H54 (cell line): ENCODE data around the gene GALNT9.
A peak's percentile ranks its signal among the peaks of the same experiment; 100 is the strongest.
"Not testable (repeated sequence)": the region's sequence is repeated elsewhere in the genome, so short reads cannot be mapped to it uniquely, and the experiment has no call there.

Experiments
- DNase-seq: peaks from one replicate; pipeline ENCODE4 v3.0.0; 2011; ENCODE audit warnings: low spot score, mixed read lengths; ENCODE audit not compliant: insufficient read length
- FAIRE-seq: peaks from 3 replicates; lab custom pipeline; 2011; peaks lifted over from hg19 to GRCh38; lab: Jason Lieb, UNC
- POLR2A ChIP-seq: IDR thresholded peaks from 2 replicates; pipeline ENCODE4 v1.6.1; 2011; ENCODE audit warnings: low read depth, mild to moderate bottlenecking, low read length

GALNT9 gene

GRCh38 chr12:132363661-132364347, 34.4 kb upstream of the GALNT9 start:
- FAIRE-seq, result no peak
- no peak for TF ChIP-seq POLR2A
- DNase-seq, result no peak

DNA sequence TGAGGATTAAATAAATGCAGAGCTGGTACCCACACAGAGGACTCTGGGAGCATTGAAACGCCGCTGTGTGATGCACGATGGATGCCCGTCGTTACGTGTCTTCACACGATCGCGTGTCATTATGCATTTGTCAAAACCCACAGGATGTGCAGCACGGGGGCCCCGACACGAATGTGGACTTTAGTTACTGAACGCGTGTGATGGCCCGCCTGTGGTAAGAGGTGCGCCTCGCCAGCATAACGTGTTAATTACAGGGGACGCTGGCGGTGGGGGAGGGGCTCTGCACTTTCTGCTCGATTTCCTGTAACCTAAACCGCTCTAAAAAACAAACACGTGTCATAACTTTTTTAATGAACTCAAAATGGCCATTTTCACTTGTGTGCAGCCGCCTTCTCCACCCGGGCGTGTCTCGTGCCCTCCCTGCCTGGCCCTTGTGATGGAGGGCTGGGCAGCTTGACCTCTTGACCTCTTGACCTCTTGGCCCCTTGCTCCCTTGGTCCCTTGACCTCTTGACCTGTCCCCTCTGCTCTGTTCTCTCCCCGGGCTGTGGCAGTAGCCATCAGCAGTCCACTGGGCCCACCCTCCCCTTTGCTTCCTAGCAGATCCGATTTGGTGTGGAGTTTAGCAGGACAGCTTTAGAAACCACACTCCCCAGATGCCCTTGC, 33.7 kb upstream of the GALNT9 start:
- no peak for TF ChIP-seq POLR2A
- DNase-seq, result no peak

DNA sequence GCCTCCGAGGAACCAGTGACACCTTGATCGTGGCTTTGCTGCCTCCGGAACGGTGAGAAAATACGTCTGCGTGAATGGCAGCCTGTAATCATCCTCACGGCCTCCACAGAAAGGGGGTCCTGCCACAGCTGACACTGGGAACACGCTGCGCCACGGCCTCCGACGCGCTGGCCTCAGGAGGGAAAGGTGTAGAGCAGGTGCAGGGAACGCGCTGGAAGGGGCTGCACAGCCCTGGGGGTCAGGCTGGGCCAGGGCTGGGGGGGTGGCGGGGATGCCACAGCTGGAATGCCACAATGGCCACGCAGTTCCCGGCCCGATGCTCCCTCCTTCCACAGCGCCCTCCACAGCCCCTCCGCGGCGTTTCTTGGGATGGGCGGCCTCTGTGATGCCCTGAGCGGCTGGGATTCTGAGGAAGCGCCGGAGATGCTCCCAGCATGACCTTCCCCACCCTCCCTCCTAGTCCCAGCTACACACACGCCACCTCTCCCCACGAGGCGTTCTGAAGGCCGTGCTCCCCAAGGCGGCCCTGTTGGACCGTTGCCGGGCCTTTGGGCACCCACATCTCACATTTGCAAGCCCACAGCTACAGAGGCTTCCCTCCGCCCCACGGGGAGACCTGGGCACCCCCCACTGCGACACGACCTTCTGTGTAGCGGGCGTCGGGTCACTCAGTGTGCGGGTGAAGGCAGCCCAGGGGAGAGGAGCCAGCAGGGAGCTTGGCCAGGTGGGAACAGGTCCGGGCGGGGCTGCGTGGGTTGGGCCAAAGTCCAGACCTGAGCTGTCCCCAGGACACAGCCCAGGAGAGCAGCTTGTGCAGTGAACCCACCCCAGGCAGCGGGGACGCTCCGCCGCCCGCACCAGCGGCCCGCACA, 31.8 kb upstream of the GALNT9 start:
- TF ChIP-seq POLR2A, result no peak
- DNase-seq, result no peak
- no peak for FAIRE-seq

More for the DNA sequence above, 33.7 kb upstream of the GALNT9 start:
- no peak for FAIRE-seq

GRCh38 chr12:132360410-132360809, 31.0 kb upstream of the GALNT9 start:
- no peak for TF ChIP-seq POLR2A
- DNase-seq (no peak), FAIRE-seq (no peak)

DNA sequence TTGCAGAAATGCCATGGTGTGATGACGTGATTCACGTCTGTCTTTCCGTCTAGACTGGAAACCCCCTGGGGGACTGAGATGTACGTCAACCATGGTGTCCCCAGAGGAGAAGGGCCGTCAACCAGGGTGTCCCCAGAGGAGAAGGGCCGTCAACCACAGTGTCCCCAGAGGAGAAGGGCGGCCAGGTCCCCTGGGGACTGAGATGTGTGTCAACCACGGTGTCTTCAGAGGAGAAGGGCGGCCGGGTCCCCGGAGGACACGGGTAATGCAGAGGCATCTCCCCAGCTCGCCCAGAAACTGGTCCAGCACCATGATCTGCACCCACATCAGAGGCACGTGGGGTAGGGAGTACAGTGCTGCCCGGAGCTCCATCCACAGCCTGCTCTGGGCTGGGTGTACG, 30.6 kb upstream of the GALNT9 start:
- FAIRE-seq, result no peak
- TF ChIP-seq POLR2A, result no peak
- no peak for DNase-seq

DNA sequence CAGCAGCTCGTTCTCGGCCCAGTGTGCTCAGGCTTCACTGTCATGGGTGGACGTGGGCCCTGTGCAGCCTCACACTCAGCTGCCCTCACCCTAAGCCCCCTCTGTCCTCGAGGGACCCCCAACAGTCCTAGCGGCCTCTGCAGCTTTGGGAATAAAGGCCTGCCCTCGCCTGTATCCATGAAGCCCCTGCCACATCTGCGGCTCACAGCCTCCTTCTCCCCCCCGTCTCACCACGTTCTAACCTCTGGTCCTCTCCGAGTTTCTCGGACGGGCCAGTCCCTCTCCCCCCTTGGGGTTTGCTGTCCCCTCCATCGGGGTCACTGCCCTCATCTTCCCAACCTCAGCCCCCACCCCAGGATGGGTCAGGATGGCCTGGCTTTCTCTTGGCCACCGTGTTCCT, 30.2 kb upstream of the GALNT9 start:
- TF ChIP-seq POLR2A, result no peak
- FAIRE-seq (no peak), DNase-seq (no peak)

- FAIRE-seq, DNase-seq: not testable (repeated sequence)
These were observed 29.1 kb upstream of the GALNT9 start for GRCh38 chr12:132358241-132359225.

- FAIRE-seq (no peak), DNase-seq (no peak)
- no peak for TF ChIP-seq POLR2A
These were observed 28.3 kb upstream of the GALNT9 start for GRCh38 chr12:132357623-132358186.

DNA sequence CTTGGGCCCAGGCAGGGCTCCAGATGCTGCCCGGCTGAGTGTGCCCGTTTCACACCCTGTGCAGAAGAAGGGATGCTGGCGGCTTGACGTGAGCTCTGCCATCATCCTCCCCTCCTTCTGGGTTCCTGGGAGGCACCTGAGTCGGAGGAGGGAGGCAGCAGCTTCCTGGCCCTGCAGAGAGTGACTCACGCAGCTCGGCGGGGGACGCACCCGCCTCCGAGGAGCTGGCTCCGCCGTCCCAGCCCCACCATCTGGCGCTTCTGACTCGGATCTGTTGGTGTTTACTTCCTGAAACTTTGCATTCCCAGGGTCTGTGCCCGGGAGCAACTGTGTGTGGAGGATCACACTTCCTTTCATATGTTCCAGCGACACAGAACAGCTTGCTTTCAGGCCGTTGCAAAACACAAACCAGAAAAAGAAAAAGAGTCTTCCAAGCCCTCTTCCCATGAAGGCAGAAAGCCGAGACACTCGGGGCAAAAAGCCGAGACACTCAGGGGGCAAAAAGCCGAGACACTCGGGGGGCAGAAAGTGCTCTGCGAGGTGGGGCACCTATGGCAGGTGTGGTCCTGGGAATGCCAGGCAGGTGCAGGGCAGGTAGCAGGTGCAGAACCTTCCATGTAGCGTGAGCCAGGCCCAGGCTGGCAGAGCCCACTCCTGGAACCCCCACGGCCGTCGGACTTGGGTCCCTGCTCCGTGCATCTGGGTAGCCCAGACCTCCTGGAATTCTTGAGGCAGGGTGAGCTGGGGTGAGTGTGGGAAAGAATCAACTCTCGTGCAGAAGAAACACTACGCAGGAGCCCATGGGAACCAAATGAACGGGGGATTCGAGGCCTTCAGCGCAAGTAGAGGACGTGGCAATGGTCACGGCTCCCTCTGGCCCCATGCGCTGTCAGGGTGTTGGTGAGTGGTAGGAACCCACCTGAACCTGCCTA, 27.6 kb upstream of the GALNT9 start:
- DNase-seq (peak; percentile 99), FAIRE-seq (peak; percentile 73)

GRCh38 chr12:132355742-132356681, 26.6 kb upstream of the GALNT9 start:
- DNase-seq, result no peak
- no peak for TF ChIP-seq POLR2A
- no peak for FAIRE-seq

More for the DNA sequence above, 27.6 kb upstream of the GALNT9 start:
- no peak for TF ChIP-seq POLR2A

- DNase-seq, result no peak
- no peak for FAIRE-seq
- TF ChIP-seq POLR2A, result no peak
These were observed 25.7 kb upstream of the GALNT9 start for GRCh38 chr12:132354982-132355680.
